Tibial nerve (tissue), 4 donors: Measurements from ENCODE around the gene FCGR3A. TPM values are rescaled to one million over a fixed set of nuclear protein-coding genes. Genes with fewer than 3 reads are reported as not detected.
"Not testable (repeated sequence)": the region's sequence is repeated elsewhere in the genome, so short reads cannot be mapped to it uniquely, and the experiment has no call there.

ENCODE experiments used
- DNase-seq, 2 donors: peaks; one replicate each; pipeline ENCODE4 v3.0.0-alpha.2; 2019; ENCODE audit warnings: low spot score in 2 of 2
- H3K27ac ChIP-seq, 4 donors: fragments of 200-600 bp; sonication (generic) in 3 of 4; one replicate each; pipeline ENCODE4 v1.5.1; 2017 to 2019; ENCODE audit warnings: mild to moderate bottlenecking in 1 of 4
- H3K27me3 ChIP-seq, 2 donors: fragments of 200-600 bp; sonication (generic) in 1 of 2; one replicate each; pipeline versions ENCODE4 v1.5.1 to v1.6.0; 2017 to 2019
- H3K36me3 ChIP-seq, 3 donors: fragments of 200-600 bp; sonication (generic); one replicate each; pipeline ENCODE4 v1.5.1; 2018 to 2019
- H3K4me1 ChIP-seq, 4 donors: fragments of 200-600 bp; sonication (generic) in 3 of 4; one replicate each; pipeline ENCODE4 v1.5.1; 2017 to 2019
- H3K4me3 ChIP-seq, 4 donors: fragments of 200-600 bp; sonication (generic) in 3 of 4; one replicate each; pipeline ENCODE4 v1.5.1; 2017 to 2019; ENCODE audit warnings: mild to moderate bottlenecking in 1 of 4, moderate library complexity in 1 of 4
- H3K9me3 ChIP-seq, 4 donors: fragments of 200-600 bp; sonication (generic) in 3 of 4; one replicate each; pipeline ENCODE4 v1.5.1; 2017 to 2019
- EP300 ChIP-seq, 2 donors: sonication (generic); formaldehyde crosslinking; IDR thresholded peaks; one replicate each; pipeline ENCODE4 v1.6.1; 2017; ENCODE audit warnings: antibody characterized with exemption in 2 of 2, mild to moderate bottlenecking in 1 of 2
- WGBS, 2 donors: methylation state at CpG; one replicate each; pipeline ENCODE4 v1.1.5; 2018; 5-methylcytosine and 5-hydroxymethylcytosine counted together
- total RNA-seq, 4 donors: library from RNA; depleted of rRNA; stranded (reverse); fragments of >200 nt; gene quantifications; one replicate each; pipeline ENCODE4 v1.1.0, GENCODE V29; 2016
- TF ChIP-seq, protein P1 (sequence below), 5 experiments: fragments of 200-600 bp in 3 of 5; fragments of 450-650 bp in 2 of 5; sonication (generic) in 3 of 5; IDR thresholded peaks; one replicate each; pipeline ENCODE4 v1.5.1; 2016 to 2019; ENCODE audit warnings: antibody characterized with exemption in 5 of 5, mild to moderate bottlenecking in 3 of 5, moderate library complexity in 2 of 5

Gene FCGR3A
- total RNA-seq = 10 to 100 TPM in 3 of 4 donors, 1 to 10 TPM in 1; 9.4 to 31.2 (median 22.1) TPM

DNA sequence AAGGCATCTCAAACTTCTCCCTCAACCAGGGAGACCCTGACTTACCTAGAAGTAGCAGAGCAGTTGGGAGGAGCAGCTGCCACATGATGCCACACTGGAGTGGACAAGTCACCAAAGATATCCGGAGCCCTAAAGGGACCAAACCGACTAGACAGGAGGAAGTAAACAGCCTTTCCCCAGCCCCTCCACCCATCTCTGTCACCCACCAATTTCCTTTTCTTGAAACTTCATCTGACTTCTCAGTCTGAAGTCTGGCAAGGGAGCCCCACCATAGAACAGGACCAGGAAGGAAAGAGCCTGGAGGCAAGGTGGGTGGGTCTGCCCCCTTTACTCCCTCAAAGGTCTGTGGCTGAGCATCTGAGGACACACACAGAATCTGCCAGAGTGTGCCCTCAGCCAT lies at the start of gene FCGR3A:
Gene FCGR3A, minus strand, starts transcription at position 167 of the 400 bp plus-strand sequence. Its CDS starts 82 bp downstream, at position 85.
- no peak for DNase-seq
- Histone ChIP-seq H3K4me1 (no peaks in the 10 kb centered on the region), H3K27me3 (no peaks in the 10 kb centered on the region), H3K9me3 (no peaks in the 10 kb centered on the region), H3K36me3 (no peaks in the 10 kb centered on the region), H3K27ac (peak within 1 kb of the TSS in 2 of 4 donors; percentile 11 to 43), H3K4me3 (no peak within 1 kb of the TSS)
- no peak for TF ChIP-seq EP300 (IDR thresholded peaks at IDR 0.05)
- TF ChIP-seq, protein P1, sequence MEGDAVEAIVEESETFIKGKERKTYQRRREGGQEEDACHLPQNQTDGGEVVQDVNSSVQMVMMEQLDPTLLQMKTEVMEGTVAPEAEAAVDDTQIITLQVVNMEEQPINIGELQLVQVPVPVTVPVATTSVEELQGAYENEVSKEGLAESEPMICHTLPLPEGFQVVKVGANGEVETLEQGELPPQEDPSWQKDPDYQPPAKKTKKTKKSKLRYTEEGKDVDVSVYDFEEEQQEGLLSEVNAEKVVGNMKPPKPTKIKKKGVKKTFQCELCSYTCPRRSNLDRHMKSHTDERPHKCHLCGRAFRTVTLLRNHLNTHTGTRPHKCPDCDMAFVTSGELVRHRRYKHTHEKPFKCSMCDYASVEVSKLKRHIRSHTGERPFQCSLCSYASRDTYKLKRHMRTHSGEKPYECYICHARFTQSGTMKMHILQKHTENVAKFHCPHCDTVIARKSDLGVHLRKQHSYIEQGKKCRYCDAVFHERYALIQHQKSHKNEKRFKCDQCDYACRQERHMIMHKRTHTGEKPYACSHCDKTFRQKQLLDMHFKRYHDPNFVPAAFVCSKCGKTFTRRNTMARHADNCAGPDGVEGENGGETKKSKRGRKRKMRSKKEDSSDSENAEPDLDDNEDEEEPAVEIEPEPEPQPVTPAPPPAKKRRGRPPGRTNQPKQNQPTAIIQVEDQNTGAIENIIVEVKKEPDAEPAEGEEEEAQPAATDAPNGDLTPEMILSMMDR (IDR thresholded peaks at IDR 0.05) = no peak
- 77 to 78% methylated on average over 2 of the region's 2 CpGs for WGBS, 2 donors

DNA sequence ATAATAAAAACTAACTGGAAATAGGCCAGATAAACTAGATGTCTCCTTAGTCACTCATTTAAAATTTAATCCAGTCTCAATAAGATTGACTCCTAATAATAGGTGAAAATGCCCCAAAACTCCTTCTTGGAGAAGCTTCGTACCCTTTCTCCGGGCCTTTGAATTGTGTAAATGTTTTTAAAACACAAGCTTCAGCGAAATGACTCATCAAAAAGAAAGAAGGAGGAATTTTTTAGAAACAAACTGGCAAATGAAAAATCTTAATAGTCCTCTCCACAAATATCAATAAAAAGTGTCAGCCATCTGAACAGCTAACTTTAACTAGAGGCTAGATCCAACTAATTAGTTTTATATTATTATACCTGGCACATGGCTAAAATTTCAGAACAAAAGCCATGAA lies 47.5 kb upstream of the FCGR3A start:
- not testable (repeated sequence) for H3K27me3 ChIP-seq, H3K4me3 ChIP-seq, H3K9me3 ChIP-seq, DNase-seq, H3K36me3 ChIP-seq, H3K27ac ChIP-seq
- peaks cover 0 to 14% (median 2%) of the 10 kb centered on the region in 4 donors for H3K4me1 ChIP-seq
- 74 to 84% methylated on average over 3 of the region's 3 CpGs for WGBS, 2 donors

DNA sequence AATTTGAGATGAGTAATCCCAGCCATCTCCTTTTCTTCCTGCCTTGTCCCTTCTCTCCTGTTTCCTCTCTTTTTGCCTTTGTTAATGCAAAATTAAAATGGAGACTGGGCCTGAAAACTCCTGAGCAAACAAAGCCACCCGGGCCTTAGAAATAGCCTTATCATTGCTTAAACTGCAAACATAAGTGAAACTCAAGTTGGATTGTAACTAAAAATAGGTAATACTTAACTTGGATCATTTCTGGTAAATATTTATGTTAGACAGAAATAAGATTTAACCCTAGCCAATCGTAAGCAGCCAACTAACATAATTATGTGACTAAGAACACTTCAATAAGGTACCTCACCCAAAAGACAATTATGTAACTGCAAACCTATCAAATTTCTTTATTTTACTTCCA lies 46.0 kb upstream of the FCGR3A start:
- not testable (repeated sequence) for H3K27me3 ChIP-seq, H3K36me3 ChIP-seq, DNase-seq, H3K9me3 ChIP-seq, H3K4me3 ChIP-seq
- Histone ChIP-seq H3K4me1 (peaks cover 0 to 14% (median 2%) of the 10 kb centered on the region in 4 donors), H3K27ac (peak overlapping the region in 2 of 4 donors; percentile 44 to 84)
- 56% methylated on average over 2 of the region's 2 CpGs; no CpG with 5 or more reads in 1 of the 2 donors for WGBS, 2 donors

DNA sequence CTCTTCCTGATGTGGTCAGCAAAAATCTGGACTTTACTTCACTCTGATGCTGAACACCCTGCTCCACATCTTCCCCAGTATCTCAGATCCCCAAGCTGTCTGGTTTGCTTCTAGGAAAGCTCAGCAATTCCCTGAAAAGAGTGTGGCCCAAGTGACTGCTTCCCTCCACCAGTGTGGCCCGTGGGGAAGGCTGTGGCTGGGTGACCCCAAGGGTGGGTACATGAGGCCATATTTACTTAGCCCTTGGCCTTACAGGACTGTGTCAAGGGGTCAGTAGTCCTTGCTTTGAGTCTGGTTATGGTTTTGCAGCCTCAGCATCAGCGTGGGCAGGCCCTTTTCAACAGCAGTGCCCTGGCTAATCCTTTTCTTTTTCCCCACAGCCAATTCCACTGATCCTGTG lies 45.6 kb upstream of the FCGR3A start:
- not testable (repeated sequence) for H3K4me3 ChIP-seq, H3K9me3 ChIP-seq, H3K27me3 ChIP-seq, DNase-seq, H3K36me3 ChIP-seq
- peaks cover 0 to 14% (median 2%) of the 10 kb centered on the region in 4 donors for H3K4me1 ChIP-seq
- 8 to 13% methylated on average over 2 of the region's 2 CpGs for WGBS, 2 donors
- peak overlapping the region in 2 of 4 donors; percentile 44 to 84 for H3K27ac ChIP-seq

DNA sequence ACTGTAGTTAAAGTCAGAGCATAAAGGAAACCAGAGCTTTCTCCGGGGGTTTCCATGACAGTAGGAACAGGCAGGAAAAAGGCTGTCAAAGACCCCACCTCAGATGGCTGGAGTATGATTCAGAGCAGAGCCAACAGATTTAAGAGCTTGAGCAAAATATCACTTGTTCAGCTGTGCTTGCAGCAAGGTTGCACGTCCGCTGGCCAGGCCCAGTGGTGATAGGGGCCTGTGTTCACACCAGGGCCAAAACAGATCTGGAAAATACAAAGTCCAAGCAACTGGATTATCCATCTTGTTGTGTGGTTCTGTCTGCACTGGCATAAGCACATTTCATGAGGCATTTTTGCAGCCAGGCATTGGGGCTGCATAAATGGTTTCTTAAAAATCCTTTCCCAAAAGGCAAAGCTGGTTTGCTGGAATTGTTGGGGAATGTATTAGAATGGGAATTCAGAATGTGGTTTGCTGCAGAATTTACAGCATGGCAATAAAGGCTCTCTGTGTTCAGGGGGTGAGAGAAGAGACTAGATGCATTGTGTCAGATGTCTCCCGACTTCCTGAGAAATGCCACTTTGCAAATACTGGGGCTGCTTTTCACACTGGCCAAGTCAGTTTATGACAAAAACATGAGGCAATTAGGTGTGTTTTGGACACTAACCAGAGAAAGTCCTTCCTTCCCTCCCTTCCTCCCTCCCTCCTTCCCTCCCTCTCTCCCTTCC lies 44.8 kb upstream of the FCGR3A start:
- H3K36me3 ChIP-seq, DNase-seq, H3K9me3 ChIP-seq, H3K27me3 ChIP-seq, H3K4me3 ChIP-seq: not testable (repeated sequence)
- 14 to 54% methylated on average over 1 to 2 of the region's 4 CpGs for WGBS, 2 donors
- H3K4me1 ChIP-seq = peaks cover 0 to 14% (median 2%) of the 10 kb centered on the region in 4 donors
- H3K27ac ChIP-seq = peak overlapping the region in 2 of 4 donors; percentile 20 to 43

DNA sequence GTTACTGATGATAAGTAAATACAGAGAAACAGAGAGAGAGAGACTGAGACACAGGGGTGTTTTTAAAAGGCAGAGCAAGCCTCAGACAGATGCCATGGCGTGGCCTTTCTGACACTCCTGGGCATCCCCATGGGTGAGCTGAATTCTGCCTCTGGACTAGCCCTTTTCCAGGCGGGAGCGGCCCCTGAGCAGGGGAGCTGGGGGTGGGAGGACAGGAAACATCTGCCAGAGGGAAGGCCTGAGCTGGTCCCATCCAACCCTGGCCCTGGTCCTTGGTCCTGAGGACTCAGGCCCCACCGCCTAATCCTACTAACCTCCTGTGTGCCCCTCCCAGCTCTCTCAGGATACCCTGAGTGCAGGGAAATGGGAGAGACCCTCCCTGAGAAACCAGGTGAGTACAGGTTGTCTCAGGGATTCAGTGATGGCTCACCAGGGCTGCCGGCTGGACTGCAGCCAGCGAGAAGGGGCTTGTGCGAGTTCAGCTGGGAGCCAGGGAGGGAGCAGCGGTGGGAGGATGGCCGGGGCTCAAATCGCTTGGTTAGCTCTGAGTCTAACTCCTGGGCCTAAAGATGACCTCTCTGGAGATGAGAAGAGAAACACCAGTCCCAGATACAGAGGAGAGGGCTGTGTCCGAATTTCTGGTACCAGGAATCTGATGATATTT lies 43.6 kb upstream of the FCGR3A start:
- peaks cover 0 to 14% (median 2%) of the 10 kb centered on the region in 4 donors for H3K4me1 ChIP-seq
- not testable (repeated sequence) for H3K4me3 ChIP-seq, H3K27me3 ChIP-seq, H3K27ac ChIP-seq, DNase-seq, H3K9me3 ChIP-seq, H3K36me3 ChIP-seq
- 79 to 86% methylated on average over 7 to 10 of the region's 11 CpGs for WGBS, 2 donors

DNA sequence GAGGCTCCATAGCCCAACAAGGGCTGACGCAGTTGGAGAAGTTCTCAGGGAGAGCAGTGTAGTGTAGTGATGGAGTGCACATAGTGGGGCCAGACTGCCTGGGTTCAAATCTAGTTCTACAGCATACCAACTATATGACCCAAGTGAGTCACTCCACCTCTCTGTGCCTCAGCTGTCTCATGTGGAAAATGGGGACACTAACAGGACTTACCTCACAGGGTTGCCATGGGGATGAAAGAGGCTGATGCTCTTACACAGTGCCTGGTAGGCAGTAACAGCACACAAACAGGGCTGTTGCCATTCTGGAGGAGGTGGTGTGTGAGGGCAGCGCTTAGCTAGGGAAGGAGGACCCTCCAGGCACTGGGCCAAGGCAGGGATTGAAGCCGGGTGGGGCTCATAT lies 43.0 kb upstream of the FCGR3A start:
- H3K4me3 ChIP-seq, H3K9me3 ChIP-seq, H3K27ac ChIP-seq, H3K27me3 ChIP-seq, H3K36me3 ChIP-seq, DNase-seq: not testable (repeated sequence)
- peaks cover 0 to 14% (median 2%) of the 10 kb centered on the region in 4 donors for H3K4me1 ChIP-seq
- WGBS, 2 donors = 61 to 73% methylated on average over 2 of the region's 3 CpGs

DNA sequence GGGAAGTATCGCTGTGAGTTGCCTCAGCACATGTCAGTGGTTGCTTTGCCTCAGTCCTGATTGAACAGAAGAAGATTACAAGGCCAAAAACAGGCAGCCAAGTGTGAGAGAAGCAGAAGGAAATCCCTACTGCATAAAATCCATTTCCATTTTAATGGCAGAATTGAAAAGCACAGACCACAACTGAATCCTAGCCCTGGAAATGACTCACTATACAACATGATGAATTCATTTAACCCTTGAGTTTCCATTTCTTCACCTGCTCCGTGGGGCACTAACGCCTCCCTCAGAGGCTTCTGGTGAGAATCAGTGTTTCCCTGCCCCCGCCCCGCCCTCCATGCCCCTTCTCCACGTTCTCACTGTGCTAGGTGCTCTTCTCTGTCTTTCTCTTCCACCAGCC lies 40.3 kb upstream of the FCGR3A start:
- not testable (repeated sequence) for DNase-seq, H3K4me1 ChIP-seq, H3K9me3 ChIP-seq, H3K27me3 ChIP-seq, H3K27ac ChIP-seq, H3K36me3 ChIP-seq, H3K4me3 ChIP-seq
- WGBS, 2 donors = 70% methylated on average over 1 of the region's 6 CpGs; no CpG with 5 or more reads in 1 of the 2 donors

DNA sequence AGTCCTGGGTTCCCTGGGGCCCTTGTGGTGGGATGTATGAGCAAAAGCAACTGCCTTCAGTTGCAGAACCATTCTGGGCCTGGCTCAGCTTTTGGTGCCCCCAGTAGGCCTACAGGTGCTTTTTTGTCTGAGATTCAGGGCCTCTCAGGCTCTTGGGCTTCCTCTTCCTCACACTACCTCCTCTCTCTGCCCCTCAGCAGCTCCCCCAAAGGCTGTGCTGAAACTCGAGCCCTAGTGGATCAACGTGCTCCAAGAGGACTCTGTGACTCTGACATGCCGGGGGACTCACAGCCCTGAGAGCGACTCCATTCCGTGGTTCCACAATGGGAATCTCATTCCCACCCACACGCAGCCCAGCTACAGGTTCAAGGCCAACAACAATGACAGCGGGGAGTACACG lies 39.7 kb upstream of the FCGR3A start:
- H3K36me3 ChIP-seq, H3K4me3 ChIP-seq, H3K27me3 ChIP-seq, H3K9me3 ChIP-seq, H3K4me1 ChIP-seq, DNase-seq, H3K27ac ChIP-seq: not testable (repeated sequence)
- WGBS, 2 donors = 37 to 67% methylated on average over 5 to 7 of the region's 8 CpGs

DNA sequence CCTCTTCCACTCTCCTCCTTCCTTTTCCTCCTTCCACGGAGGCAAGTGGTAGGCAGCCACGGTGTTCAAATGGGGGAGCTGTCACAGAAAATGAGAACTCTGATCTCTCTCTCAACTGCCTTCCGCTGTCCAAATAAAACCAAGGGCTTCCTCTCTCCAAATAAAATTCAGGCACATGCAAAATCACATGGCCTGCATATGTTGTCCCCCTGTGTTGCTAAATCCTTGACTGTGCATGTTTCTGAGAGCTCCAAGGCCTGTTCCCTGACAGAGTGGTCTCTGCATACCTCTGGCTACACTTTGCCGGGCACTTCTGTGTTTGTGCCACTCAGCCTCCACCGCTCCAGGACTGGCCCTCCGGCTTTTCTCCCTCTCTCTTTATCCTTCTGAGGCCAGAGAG lies 39.0 kb upstream of the FCGR3A start:
- H3K9me3 ChIP-seq, H3K27me3 ChIP-seq, H3K4me3 ChIP-seq, H3K27ac ChIP-seq, H3K4me1 ChIP-seq, DNase-seq, H3K36me3 ChIP-seq: not testable (repeated sequence)
- WGBS, 2 donors = no CpG with 5 or more reads among the region's 6 CpGs

DNA sequence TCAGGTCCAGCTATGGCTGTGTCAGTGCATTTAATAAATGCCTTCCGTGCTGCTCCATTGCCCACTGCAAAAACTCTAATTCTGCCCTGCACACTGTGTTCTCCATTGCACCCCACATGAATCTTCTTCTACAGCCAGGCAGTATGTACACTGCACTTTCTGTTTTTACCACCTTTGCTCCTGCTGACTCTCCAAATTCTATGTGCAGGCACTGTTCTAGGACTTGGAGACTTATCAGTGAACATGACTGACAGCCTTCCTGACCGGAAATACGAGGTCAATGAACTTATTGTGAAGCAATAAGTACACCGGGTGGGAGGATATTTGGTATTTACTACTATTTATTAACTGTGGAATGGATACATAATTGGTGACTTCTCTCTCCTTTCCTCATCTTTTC lies 33.3 kb upstream of the FCGR3A start:
- H3K36me3 ChIP-seq, H3K9me3 ChIP-seq, DNase-seq, H3K27ac ChIP-seq, H3K4me3 ChIP-seq, H3K4me1 ChIP-seq, H3K27me3 ChIP-seq: not testable (repeated sequence)
- WGBS, 2 donors = no CpG with 5 or more reads among the region's 4 CpGs

DNA sequence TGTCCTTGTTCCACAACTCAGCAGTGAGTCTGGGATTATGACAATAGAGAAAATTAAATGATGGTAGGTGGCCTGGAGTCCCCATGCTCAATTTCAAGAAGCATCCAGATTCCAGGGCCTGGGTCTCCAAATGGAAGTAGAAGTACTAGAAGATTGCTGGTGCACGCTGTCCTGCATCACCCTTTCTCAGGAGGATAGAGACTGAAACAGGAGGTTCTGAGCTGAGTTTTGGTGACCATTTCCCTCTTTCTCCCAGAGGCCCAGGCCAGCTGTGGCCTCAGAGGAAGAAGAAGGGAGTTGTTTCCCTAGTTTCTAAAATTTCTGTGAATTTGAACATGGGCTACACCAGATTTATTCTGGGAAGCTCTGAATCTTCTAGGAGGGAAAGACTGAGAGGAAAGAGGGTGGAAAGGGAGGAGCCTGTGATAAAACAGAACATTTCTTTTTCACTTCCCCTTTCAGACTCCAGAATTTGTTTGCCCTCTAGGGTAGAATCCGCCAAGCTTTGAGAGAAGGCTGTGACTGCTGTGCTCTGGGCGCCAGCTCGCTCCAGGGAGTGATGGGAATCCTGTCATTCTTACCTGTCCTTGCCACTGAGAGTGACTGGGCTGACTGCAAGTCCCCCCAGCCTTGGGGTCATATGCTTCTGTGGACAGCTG lies 31.4 kb upstream of the FCGR3A start:
- not testable (repeated sequence) for DNase-seq

More for the DNA sequence above, 31.4 kb upstream of the FCGR3A start:
- not testable (repeated sequence) for H3K4me1 ChIP-seq, H3K27me3 ChIP-seq, H3K36me3 ChIP-seq, H3K9me3 ChIP-seq, H3K4me3 ChIP-seq, H3K27ac ChIP-seq
- no CpG with 5 or more reads among the region's 4 CpGs for WGBS, 2 donors
